Measurements from ENCODE around the gene DCUN1D1. TPM values are rescaled to one million over a fixed set of nuclear protein-coding genes. Genes with fewer than 3 reads are reported as not detected.

The DCUN1D1 gene
- total RNA-seq, 1 donor from 2014 or later = 64.6 TPM

GRCh38 chr3:182967218-182968204 is 12.8 kb downstream of the DCUN1D1 start:
- no peak for DNase-seq (ENCODE audit: low spot score, unreplicated experiment)

GRCh38 chr3:182965861-182966366 is 14.4 kb downstream of the DCUN1D1 start:
- H3K36me3 Mint-ChIP-seq (ENCODE audit: insufficient read depth) = peaks cover 2% of the 10 kb centered on the region
- H3K27ac Mint-ChIP-seq = no peak overlapping the region
- H3K4me1 Mint-ChIP-seq (ENCODE audit: low read depth) = peaks cover 18% of the 10 kb centered on the region
- H3K9me3 Mint-ChIP-seq (ENCODE audit: low read depth) = no peaks in the 10 kb centered on the region
- no peak for TF ChIP-seq CTCF (IDR thresholded peaks at IDR 0.05; ENCODE audit: unreplicated experiment)
- no peaks in the 10 kb centered on the region for H3K27me3 Mint-ChIP-seq
- H3K4me3 Mint-ChIP-seq (ENCODE audit: low read depth) = no peak overlapping the region
- no peak for DNase-seq (ENCODE audit: low spot score, unreplicated experiment)

More at GRCh38 chr3:182967218-182968204, 12.8 kb downstream of the DCUN1D1 start:
- Mint-ChIP-seq H3K9me3 (ENCODE audit: low read depth) (no peaks in the 10 kb centered on the region), H3K4me1 (ENCODE audit: low read depth) (peaks cover 29% of the 10 kb centered on the region), H3K36me3 (ENCODE audit: insufficient read depth) (peaks cover 2% of the 10 kb centered on the region), H3K4me3 (ENCODE audit: low read depth) (no peak overlapping the region), H3K27me3 (no peaks in the 10 kb centered on the region), H3K27ac (no peak overlapping the region)
- no peak for TF ChIP-seq CTCF (IDR thresholded peaks at IDR 0.05; ENCODE audit: unreplicated experiment)

GRCh38 chr3:182964179-182964578 is 16.2 kb downstream of the DCUN1D1 start:
- H3K36me3 Mint-ChIP-seq (ENCODE audit: insufficient read depth) = peaks cover 9% of the 10 kb centered on the region
- no peaks in the 10 kb centered on the region for H3K27me3 Mint-ChIP-seq
- H3K9me3 Mint-ChIP-seq (ENCODE audit: low read depth) = no peaks in the 10 kb centered on the region
- no peak for DNase-seq (ENCODE audit: low spot score, unreplicated experiment)
- no peak for TF ChIP-seq CTCF (IDR thresholded peaks at IDR 0.05; ENCODE audit: unreplicated experiment)
- H3K4me1 Mint-ChIP-seq (ENCODE audit: low read depth) = peaks cover 19% of the 10 kb centered on the region
- no peak overlapping the region for H3K4me3 Mint-ChIP-seq (ENCODE audit: low read depth)
- no peak overlapping the region for H3K27ac Mint-ChIP-seq

- DNase-seq (ENCODE audit: low spot score, unreplicated experiment) = no peak
- Mint-ChIP-seq H3K4me3 (ENCODE audit: low read depth) (no peak overlapping the region), H3K36me3 (ENCODE audit: insufficient read depth) (peaks cover 10% of the 10 kb centered on the region), H3K27me3 (no peaks in the 10 kb centered on the region), H3K27ac (no peak overlapping the region), H3K4me1 (ENCODE audit: low read depth) (peaks cover 13% of the 10 kb centered on the region), H3K9me3 (ENCODE audit: low read depth) (no peaks in the 10 kb centered on the region)
- no peak for TF ChIP-seq CTCF (IDR thresholded peaks at IDR 0.05; ENCODE audit: unreplicated experiment)
Observed at GRCh38 chr3:182962166-182962565, 18.2 kb downstream of the DCUN1D1 start.

GRCh38 chr3:182959474-182960350 is 20.6 kb downstream of the DCUN1D1 start:
- H3K9me3 Mint-ChIP-seq (ENCODE audit: low read depth) = no peaks in the 10 kb centered on the region
- no peak for DNase-seq (ENCODE audit: low spot score, unreplicated experiment)
- peaks cover 17% of the 10 kb centered on the region for H3K36me3 Mint-ChIP-seq (ENCODE audit: insufficient read depth)
- TF ChIP-seq CTCF (IDR thresholded peaks at IDR 0.05; ENCODE audit: unreplicated experiment) = no peak
- H3K27ac Mint-ChIP-seq = no peak overlapping the region
- H3K4me1 Mint-ChIP-seq (ENCODE audit: low read depth) = peaks cover 9% of the 10 kb centered on the region
- H3K4me3 Mint-ChIP-seq (ENCODE audit: low read depth) = no peak overlapping the region
- H3K27me3 Mint-ChIP-seq = no peaks in the 10 kb centered on the region
